Progenitor cell of endocrine pancreas (in vitro differentiated cells): ENCODE data around the gene CPXM1. TPM values are rescaled to one million over a fixed set of nuclear protein-coding genes. Genes with fewer than 3 reads are reported as not detected.
A peak's percentile ranks its signal among the peaks of the same experiment; 100 is the strongest.

Experiments
- DNase-seq: peaks from one replicate; pipeline ENCODE4 v3.0.0; 2021; ENCODE audit warnings: low spot score; ENCODE audit not compliant: unreplicated experiment
- H3K27ac Mint-ChIP-seq: 2 replicates; pipeline ENCODE4 v1.8.0; 2021; ENCODE audit warnings: mild to moderate bottlenecking, moderate library complexity, mixed read lengths
- H3K27me3 Mint-ChIP-seq: 2 replicates; pipeline ENCODE4 v1.8.0; 2021; ENCODE audit warnings: mixed read lengths
- H3K36me3 Mint-ChIP-seq: 2 replicates; pipeline ENCODE4 v1.8.0; 2022; ENCODE audit warnings: mixed read lengths; ENCODE audit not compliant: insufficient read depth
- H3K4me1 Mint-ChIP-seq: 2 replicates; pipeline ENCODE4 v1.8.0; 2021; ENCODE audit warnings: low read depth, mixed read lengths
- H3K4me3 Mint-ChIP-seq: 2 replicates; pipeline ENCODE4 v1.8.0; 2021; ENCODE audit warnings: low read depth, mild to moderate bottlenecking, moderate library complexity, mixed read lengths
- H3K9me3 Mint-ChIP-seq: 2 replicates; pipeline ENCODE4 v1.8.0; 2021; ENCODE audit warnings: low read depth, mixed read lengths
- total RNA-seq: library from RNA; stranded (reverse); gene quantifications from 2 replicates; pipeline ENCODE4 v1.2.1, GENCODE V29; 2021
- TF ChIP-seq, protein P1 (sequence below): fragments of 200-600 bp; sonication (generic); IDR thresholded peaks from one replicate; pipeline ENCODE4 v1.5.0; 2021; ENCODE audit warnings: antibody characterized with exemption, mild to moderate bottlenecking; ENCODE audit not compliant: unreplicated experiment

The CPXM1 gene
- total RNA-seq, 1 donor from 2014 or later: 130 TPM

DNA sequence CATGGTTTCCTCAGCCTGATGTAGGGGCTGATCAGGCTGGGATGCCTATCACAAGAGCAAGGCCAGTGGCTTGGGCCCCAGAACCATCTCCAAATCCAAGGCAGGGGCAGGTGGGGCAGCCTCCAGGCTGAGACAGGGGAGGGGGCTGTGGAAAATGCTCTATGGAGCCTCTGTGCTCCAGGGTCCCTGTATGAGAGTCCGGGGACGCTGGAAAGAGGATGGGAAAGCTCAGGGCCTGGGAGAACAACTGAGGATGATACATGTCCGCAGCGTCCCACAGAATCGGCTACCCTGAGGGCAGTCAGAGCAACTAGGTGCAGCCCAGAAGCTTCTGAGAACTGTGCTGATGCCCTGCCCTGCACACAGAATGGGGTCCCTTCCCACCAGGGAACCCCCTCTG is 43.4 kb downstream of the CPXM1 start:
- no peak for DNase-seq
- peaks cover 4% of the 10 kb centered on the region for H3K4me1 Mint-ChIP-seq
- H3K36me3 Mint-ChIP-seq: peaks cover 2% of the 10 kb centered on the region
- TF ChIP-seq, protein P1, sequence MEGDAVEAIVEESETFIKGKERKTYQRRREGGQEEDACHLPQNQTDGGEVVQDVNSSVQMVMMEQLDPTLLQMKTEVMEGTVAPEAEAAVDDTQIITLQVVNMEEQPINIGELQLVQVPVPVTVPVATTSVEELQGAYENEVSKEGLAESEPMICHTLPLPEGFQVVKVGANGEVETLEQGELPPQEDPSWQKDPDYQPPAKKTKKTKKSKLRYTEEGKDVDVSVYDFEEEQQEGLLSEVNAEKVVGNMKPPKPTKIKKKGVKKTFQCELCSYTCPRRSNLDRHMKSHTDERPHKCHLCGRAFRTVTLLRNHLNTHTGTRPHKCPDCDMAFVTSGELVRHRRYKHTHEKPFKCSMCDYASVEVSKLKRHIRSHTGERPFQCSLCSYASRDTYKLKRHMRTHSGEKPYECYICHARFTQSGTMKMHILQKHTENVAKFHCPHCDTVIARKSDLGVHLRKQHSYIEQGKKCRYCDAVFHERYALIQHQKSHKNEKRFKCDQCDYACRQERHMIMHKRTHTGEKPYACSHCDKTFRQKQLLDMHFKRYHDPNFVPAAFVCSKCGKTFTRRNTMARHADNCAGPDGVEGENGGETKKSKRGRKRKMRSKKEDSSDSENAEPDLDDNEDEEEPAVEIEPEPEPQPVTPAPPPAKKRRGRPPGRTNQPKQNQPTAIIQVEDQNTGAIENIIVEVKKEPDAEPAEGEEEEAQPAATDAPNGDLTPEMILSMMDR: no peak
- H3K27me3 Mint-ChIP-seq: peaks cover 41% of the 10 kb centered on the region
- no peak overlapping the region for H3K4me3 Mint-ChIP-seq
- H3K9me3 Mint-ChIP-seq: no peaks in the 10 kb centered on the region
- H3K27ac Mint-ChIP-seq: no peak overlapping the region

DNA sequence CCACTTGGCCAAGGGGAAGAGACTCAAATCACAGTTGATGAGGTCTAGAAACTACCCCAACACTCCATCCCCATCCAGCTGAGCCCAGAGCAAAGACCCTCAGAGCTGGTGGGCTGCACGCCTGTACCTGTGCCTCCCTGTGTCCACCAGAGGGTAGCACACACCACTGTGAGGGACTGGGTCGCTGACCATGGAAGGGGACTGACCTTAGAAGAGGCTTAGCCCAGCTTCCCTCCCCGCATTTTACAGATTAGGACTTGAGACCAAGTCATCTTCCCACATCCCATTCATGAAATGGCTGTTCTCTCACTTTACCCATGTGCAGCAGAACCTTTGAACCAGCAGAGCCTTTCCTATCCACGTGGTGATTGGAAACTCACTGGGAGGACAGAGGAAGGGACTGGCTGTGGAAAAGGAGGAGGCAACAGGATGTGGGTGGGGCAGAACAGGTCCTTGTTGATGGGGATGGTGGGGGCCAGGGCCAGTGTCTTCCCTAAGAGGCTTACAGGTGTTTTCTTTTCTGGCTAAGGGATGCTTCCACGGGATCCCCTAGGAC is 44.3 kb downstream of the CPXM1 start:
- Mint-ChIP-seq H3K27me3 (peaks cover 43% of the 10 kb centered on the region), H3K4me3 (no peak overlapping the region), H3K27ac (no peak overlapping the region)

DNA sequence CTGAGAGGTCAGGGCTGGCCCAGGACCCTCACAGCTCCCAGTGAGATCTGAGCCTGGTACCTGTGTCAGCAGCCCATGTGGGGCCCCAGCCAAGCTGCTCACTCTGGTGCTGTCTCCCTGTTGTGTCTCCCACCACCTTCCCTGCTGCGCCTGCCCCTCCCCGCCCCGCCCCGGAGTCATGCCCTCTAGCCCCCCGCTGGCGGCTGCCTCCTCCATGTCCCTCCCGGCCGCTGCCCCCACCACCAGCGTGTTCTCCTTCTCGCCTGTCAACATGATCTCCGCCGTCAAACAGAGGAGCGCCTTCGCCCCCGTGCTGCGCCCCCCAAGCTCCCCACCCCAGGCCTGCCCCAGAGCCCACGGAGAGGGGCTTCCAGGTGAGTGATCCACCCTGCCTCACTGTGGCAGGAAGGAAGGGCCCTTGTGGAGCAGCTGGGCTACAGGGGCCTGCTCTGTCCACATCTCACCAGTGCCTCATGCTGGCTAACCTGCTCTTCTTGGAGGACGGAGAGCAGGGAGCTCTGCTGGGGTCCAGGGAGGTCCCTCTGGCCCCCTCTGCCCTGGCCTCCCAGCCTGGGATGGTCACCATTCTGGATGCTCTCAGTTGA is 44.9 kb downstream of the CPXM1 start:
- Mint-ChIP-seq H3K36me3 (peaks cover 2% of the 10 kb centered on the region), H3K4me3 (no peak overlapping the region), H3K27me3 (peaks cover 45% of the 10 kb centered on the region), H3K27ac (no peak overlapping the region), H3K4me1 (peaks cover 9% of the 10 kb centered on the region), H3K9me3 (no peaks in the 10 kb centered on the region)
- no peak for DNase-seq
- TF ChIP-seq, protein P1: no peak

More for the DNA sequence above, 44.3 kb downstream of the CPXM1 start:
- TF ChIP-seq, protein P1: peak; percentile 74
- Mint-ChIP-seq H3K9me3 (no peaks in the 10 kb centered on the region), H3K36me3 (peaks cover 2% of the 10 kb centered on the region), H3K4me1 (peaks cover 4% of the 10 kb centered on the region)
- DNase-seq: no peak

DNA sequence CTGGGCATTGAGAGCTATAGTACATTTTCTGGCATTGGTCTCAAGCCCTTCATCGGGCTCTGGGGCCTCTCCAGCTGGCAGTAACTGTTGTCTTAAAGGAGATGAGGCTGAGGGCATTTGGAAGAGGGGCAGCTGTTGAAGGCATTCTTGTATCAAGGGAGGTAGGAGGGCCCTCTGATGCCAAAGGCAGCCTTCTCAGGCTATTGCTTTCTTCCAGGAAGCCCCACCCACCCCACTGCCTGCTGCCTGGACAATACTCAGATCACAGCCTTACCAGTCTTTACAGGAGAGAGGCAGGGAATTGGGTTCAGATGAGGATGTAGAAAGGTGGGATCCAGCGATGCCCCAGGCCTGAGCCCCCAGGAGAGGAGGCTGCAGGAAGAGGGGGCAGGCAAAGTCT is 46.0 kb downstream of the CPXM1 start:
- Mint-ChIP-seq H3K9me3 (no peaks in the 10 kb centered on the region), H3K27ac (no peak overlapping the region), H3K4me3 (no peak overlapping the region), H3K36me3 (peaks cover 2% of the 10 kb centered on the region), H3K4me1 (peaks cover 13% of the 10 kb centered on the region), H3K27me3 (peaks cover 56% of the 10 kb centered on the region)
- no peak for DNase-seq
- TF ChIP-seq, protein P1: no peak

DNA sequence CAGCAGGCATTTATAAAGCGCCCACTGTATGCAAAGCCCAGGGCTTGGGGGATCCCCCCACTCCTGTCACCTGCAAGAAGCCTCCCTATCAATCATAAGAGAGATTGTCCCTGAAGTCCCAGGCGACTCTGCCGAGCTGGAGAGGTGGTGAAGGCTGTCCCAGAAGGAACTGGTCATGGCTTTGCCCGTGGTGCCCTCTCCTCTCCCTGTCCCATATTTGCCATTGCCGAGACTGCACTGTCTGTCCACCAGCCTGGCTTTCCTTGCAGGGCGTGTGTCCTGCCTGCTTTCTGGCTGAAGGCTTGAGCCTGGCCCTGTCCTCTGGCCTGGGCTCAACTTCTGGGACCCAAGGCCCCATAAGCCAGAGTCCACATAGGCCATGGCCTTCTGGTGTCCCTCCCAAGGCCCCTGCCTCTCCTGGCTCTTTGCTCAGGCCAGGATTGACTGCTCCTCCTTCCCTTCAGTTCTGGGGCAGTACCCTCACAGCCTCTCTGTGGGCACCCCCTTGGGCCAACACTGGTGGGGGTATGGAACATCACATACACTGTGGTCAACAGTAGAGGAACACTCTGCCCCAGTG is 46.9 kb downstream of the CPXM1 start:
- H3K36me3 Mint-ChIP-seq: peaks cover 2% of the 10 kb centered on the region
- DNase-seq: no peak
- peaks cover 62% of the 10 kb centered on the region for H3K27me3 Mint-ChIP-seq
- peaks cover 13% of the 10 kb centered on the region for H3K4me1 Mint-ChIP-seq
- no peak overlapping the region for H3K27ac Mint-ChIP-seq
- TF ChIP-seq, protein P1: no peak
- no peak overlapping the region for H3K4me3 Mint-ChIP-seq
- no peaks in the 10 kb centered on the region for H3K9me3 Mint-ChIP-seq
